Keratinocyte (primary cell): ENCODE data around the gene GPRIN1. TPM values are rescaled to one million over a fixed set of nuclear protein-coding genes. Genes with fewer than 3 reads are reported as not detected.

Experiments
- DNase-seq: peaks from one replicate; pipeline ENCODE4 v3.0.0-alpha.2; 2011; ENCODE audit warnings: low read depth, missing footprints, low spot score
- FAIRE-seq: peaks from 2 replicates; lab custom pipeline; 2011; peaks lifted over from hg19 to GRCh38; lab: Jason Lieb, UNC
- H2AFZ ChIP-seq: 2 replicates; pipeline ENCODE4 v1.6.0; 2012; ENCODE audit warnings: low read length, control low read depth, inconsistent platforms; ENCODE audit not compliant: control insufficient read depth
- H3K27ac ChIP-seq: 2 replicates; pipeline ENCODE4 v1.5.1; 2011; ENCODE audit warnings: low read length; ENCODE audit not compliant: control insufficient read depth, insufficient read depth
- H3K27me3 ChIP-seq: 3 replicates; pipeline ENCODE4 v1.6.0; 2011; ENCODE audit warnings: low read length; ENCODE audit not compliant: control insufficient read depth, insufficient read depth; ENCODE audit errors: extremely low read depth
- H3K36me3 ChIP-seq, 2 experiments: 2 replicates in 1 of 2; 3 replicates in 1 of 2; pipeline ENCODE4 v1.5.1; 2011; ENCODE audit warnings: low read length in 2 of 2, mild to moderate bottlenecking in 1 of 2; ENCODE audit not compliant: control insufficient read depth in 2 of 2, insufficient read depth in 2 of 2; ENCODE audit errors: extremely low read depth in 1 of 2
- H3K4me1 ChIP-seq: 3 replicates; pipeline ENCODE4 v1.5.1; 2011; ENCODE audit warnings: low read length; ENCODE audit not compliant: control insufficient read depth, insufficient read depth; ENCODE audit errors: extremely low read depth
- H3K4me2 ChIP-seq: 3 replicates; pipeline ENCODE4 v1.6.0; 2011; ENCODE audit warnings: low read depth, low read length; ENCODE audit not compliant: control insufficient read depth, insufficient read depth; ENCODE audit errors: extremely low read depth
- H3K4me3 ChIP-seq, 3 experiments: fragments of 200-600 bp in 1 of 3; sonication (generic) in 1 of 3; 2 replicates in 2 of 3; 3 replicates in 1 of 3; pipeline ENCODE4 v1.5.1; 2011 to 2016; ENCODE audit warnings: low read length in 3 of 3, mild to moderate bottlenecking in 3 of 3, control low read depth in 2 of 3, inconsistent platforms in 1 of 3, low read depth in 1 of 3, mixed read lengths in 1 of 3, mixed run types in 1 of 3, moderate library complexity in 1 of 3; ENCODE audit not compliant: control insufficient read depth in 2 of 3, insufficient read depth in 2 of 3; ENCODE audit errors: extremely low read depth in 1 of 3
- H3K79me2 ChIP-seq: 2 replicates; pipeline ENCODE4 v1.6.0; 2012; ENCODE audit warnings: low read length; ENCODE audit not compliant: control insufficient read depth, insufficient read depth
- H3K9ac ChIP-seq: 3 replicates; pipeline ENCODE4 v1.6.0; 2011; ENCODE audit warnings: low read length; ENCODE audit not compliant: control insufficient read depth, insufficient read depth; ENCODE audit errors: extremely low read depth
- H3K9me1 ChIP-seq: 3 replicates; pipeline ENCODE4 v1.6.0; 2011; ENCODE audit warnings: low read length; ENCODE audit not compliant: control insufficient read depth, insufficient read depth; ENCODE audit errors: extremely low read depth
- H3K9me3 ChIP-seq: 2 replicates; pipeline ENCODE4 v1.5.1; 2012; ENCODE audit warnings: low read depth, low read length; ENCODE audit not compliant: control insufficient read depth
- H4K20me1 ChIP-seq: 3 replicates; pipeline ENCODE4 v1.6.0; 2011; ENCODE audit warnings: low read length; ENCODE audit not compliant: control insufficient read depth, insufficient read depth; ENCODE audit errors: extremely low read depth
- EZH2 ChIP-seq: IDR thresholded peaks from one replicate; pipeline ENCODE4 v1.6.1; 2012; ENCODE audit warnings: inconsistent platforms, mild to moderate bottlenecking, low read length, moderate library complexity
- dilution Hi-C: fragments of 300-500 bp; cut with MboI; formaldehyde crosslinking; loops from one replicate; pipeline ENCODE4 v1.7.0; 2020; ENCODE audit warnings: low sequenced_read_pairs; ENCODE audit not compliant: extremely low pct_ligation_motif_present
- polyA plus RNA-seq, 5 experiments: library from polyadenylated mRNA; depleted of rRNA in 3 of 5; stranded (reverse) in 3 of 5; stranded (forward) in 1 of 5; unstranded in 1 of 5; fragments of >200 nt; gene quantifications; 1 replicate in 1 of 5; 2 replicates in 3 of 5; 3 replicates in 1 of 5; pipeline versions ENCODE4 v1.2.1 to v1.2.3, GENCODE V29; 2011 to 2012; ENCODE audit warnings: missing spikeins in 2 of 5, low read depth in 1 of 5, low replicate concordance in 1 of 5
- TF ChIP-seq, protein P1 (sequence below), 3 experiments: IDR thresholded peaks in 1 of 3; conservative IDR thresholded peaks in 1 of 3; optimal IDR thresholded peaks in 1 of 3; 2 replicates in 2 of 3; 3 replicates in 1 of 3; pipeline versions ENCODE3 to v1.5.1; 2011; ENCODE audit warnings: low read length in 3 of 3, mild to moderate bottlenecking in 3 of 3, moderate library complexity in 2 of 3, control low read depth in 1 of 3, inconsistent platforms in 1 of 3; ENCODE audit not compliant: insufficient read depth in 2 of 3; ENCODE audit errors: extremely low read depth in 1 of 3

The GPRIN1 gene
- polyA plus RNA-seq, 1 donor (not counting 4 experiments of a cell fraction or from before 2014, with no cell fraction given), result 4.0 TPM

DNA sequence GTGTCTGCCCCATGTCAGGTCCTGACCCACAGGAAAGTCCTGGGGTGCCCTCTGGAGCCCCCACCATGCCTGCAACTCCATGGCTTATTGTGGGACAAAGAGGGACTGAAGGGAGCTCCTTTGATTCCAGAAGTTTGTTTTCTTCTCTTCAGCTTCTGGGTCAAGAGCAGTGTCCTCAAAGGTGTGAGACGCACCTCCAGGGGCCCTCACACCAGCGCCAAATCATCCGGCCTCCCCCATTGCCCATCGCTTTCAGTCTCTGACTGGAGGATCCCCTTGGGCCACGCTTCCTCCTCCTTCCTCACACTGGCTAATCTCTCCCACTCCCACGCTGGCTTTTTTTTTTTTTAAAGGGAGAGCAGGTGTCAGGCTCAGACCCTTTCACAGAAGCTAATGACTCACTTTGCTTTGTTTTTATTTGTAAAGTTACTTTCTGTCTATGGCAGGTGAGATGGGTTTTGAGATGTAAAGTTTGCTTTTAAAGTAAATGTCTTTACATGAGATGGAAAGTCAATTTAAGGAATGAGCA, 44.1 kb downstream of the GPRIN1 start:
- Histone ChIP-seq H4K20me1 (no peaks in the 10 kb centered on the region), H3K79me2 (no peaks in the 10 kb centered on the region), H3K27me3 (no peaks in the 10 kb centered on the region), H3K9ac (no peak overlapping the region), H2AFZ (no peak overlapping the region), H3K4me1 (peaks cover 11% of the 10 kb centered on the region), H3K27ac (no peak overlapping the region), H3K4me2 (no peak overlapping the region), H3K36me3 (no peaks in the 10 kb centered on the region), H3K9me3 (no peaks in the 10 kb centered on the region), H3K9me1 (no peaks in the 10 kb centered on the region), H3K4me3 (no peak overlapping the region)
- no peak for FAIRE-seq
- dilution Hi-C loops, result no loop called here
- DNase-seq, result no peak
- TF ChIP-seq EZH2, result no peak
- TF ChIP-seq, protein P1, sequence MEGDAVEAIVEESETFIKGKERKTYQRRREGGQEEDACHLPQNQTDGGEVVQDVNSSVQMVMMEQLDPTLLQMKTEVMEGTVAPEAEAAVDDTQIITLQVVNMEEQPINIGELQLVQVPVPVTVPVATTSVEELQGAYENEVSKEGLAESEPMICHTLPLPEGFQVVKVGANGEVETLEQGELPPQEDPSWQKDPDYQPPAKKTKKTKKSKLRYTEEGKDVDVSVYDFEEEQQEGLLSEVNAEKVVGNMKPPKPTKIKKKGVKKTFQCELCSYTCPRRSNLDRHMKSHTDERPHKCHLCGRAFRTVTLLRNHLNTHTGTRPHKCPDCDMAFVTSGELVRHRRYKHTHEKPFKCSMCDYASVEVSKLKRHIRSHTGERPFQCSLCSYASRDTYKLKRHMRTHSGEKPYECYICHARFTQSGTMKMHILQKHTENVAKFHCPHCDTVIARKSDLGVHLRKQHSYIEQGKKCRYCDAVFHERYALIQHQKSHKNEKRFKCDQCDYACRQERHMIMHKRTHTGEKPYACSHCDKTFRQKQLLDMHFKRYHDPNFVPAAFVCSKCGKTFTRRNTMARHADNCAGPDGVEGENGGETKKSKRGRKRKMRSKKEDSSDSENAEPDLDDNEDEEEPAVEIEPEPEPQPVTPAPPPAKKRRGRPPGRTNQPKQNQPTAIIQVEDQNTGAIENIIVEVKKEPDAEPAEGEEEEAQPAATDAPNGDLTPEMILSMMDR (optimal IDR thresholded peaks at IDR 0.05 in 1 of 3, IDR thresholded peaks at IDR 0.05 in 1 of 3, conservative IDR thresholded peaks at IDR 0.05 in 1 of 3; ENCODE audit: extremely low read depth in 1 of 3, insufficient read depth in 2 of 3, low read length in 3 of 3), result no peak

DNA sequence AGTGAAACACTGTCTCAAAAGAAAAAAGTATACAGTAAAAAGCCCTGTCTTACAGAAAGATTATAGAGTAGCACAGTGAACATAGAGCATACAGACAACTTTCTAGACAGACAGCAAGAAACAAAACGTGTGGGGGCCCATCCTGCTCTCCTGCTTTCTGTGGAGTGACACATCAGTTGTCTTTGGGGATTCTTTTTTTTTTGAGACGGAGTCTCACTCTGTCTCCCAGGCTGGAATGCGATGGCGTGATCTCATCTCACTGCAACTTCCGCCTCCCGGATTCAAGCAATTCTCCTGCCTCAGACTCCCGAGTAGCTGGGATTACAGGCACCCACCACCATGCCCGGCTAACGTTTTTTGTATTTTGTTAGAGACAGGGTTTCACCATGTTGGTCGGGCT, 46.0 kb downstream of the GPRIN1 start:
- FAIRE-seq (no peak), DNase-seq (no peak)
- H2AFZ ChIP-seq, result peak overlapping the region; percentile 16
- peak overlapping the region; percentile 40 for H3K27ac ChIP-seq
- peak overlapping the region; percentile 33 for H3K9ac ChIP-seq
- peaks cover 11% of the 10 kb centered on the region for H3K4me1 ChIP-seq
- H3K79me2 ChIP-seq, result no peaks in the 10 kb centered on the region
- H3K4me2 ChIP-seq, result peak overlapping the region; percentile 56
- no peaks in the 10 kb centered on the region for H3K9me3 ChIP-seq
- no peaks in the 10 kb centered on the region for H3K36me3 ChIP-seq
- H3K9me1 ChIP-seq, result no peaks in the 10 kb centered on the region
- TF ChIP-seq, protein P1 (optimal IDR thresholded peaks at IDR 0.05 in 1 of 3, IDR thresholded peaks at IDR 0.05 in 1 of 3, conservative IDR thresholded peaks at IDR 0.05 in 1 of 3; ENCODE audit: extremely low read depth in 1 of 3, insufficient read depth in 2 of 3, low read length in 3 of 3), result no peak
- no peak for TF ChIP-seq EZH2
- no peaks in the 10 kb centered on the region for H3K27me3 ChIP-seq
- no peaks in the 10 kb centered on the region for H4K20me1 ChIP-seq
- dilution Hi-C loops, result no loop called here
- H3K4me3 ChIP-seq, result no peak overlapping the region
